Gastrocnemius medialis (tissue), 4 donors: Measurements from ENCODE around the gene MCM3AP. TPM values are rescaled to one million over a fixed set of nuclear protein-coding genes. Genes with fewer than 3 reads are reported as not detected.
A peak's percentile ranks its signal among the peaks of the same experiment; 100 is the strongest.

Experiments used
- ATAC-seq, 2 donors: fragments of 150-250 bp; one replicate each; pipeline ENCODE4 v1.9.1; 2016
- DNase-seq, 2 donors: peaks; one replicate each; pipeline ENCODE4 v3.0.0-alpha.2; 2019
- H3K27ac ChIP-seq, 4 donors: fragments of 200-600 bp; sonication (generic); 1 replicate in 1 of 4; 2 replicates in 3 of 4; pipeline ENCODE4 v1.5.1; 2016 to 2018; ENCODE audit warnings: mild to moderate bottlenecking in 2 of 4, moderate library complexity in 1 of 4
- H3K27me3 ChIP-seq, 3 donors: fragments of 200-600 bp; sonication (generic) in 2 of 3; 1 replicate in 1 of 3; 2 replicates in 2 of 3; pipeline versions ENCODE4 v1.5.1 to v1.6.0; 2016 to 2019; ENCODE audit warnings: mild to moderate bottlenecking in 1 of 3, moderate library complexity in 1 of 3
- H3K36me3 ChIP-seq, 2 donors: fragments of 200-600 bp; sonication (generic) in 1 of 2; one replicate each; pipeline ENCODE4 v1.5.1; 2017 to 2018
- H3K4me1 ChIP-seq, 2 donors: fragments of 200-600 bp; sonication (generic) in 1 of 2; one replicate each; pipeline ENCODE4 v1.5.1; 2016 to 2017; ENCODE audit warnings: mild to moderate bottlenecking in 2 of 2
- H3K4me3 ChIP-seq, 4 donors: fragments of 200-600 bp; sonication (generic) in 3 of 4; 1 replicate in 1 of 4; 2 replicates in 3 of 4; pipeline ENCODE4 v1.5.1; 2016 to 2019; ENCODE audit warnings: mild to moderate bottlenecking in 2 of 4
- H3K9me3 ChIP-seq, 3 donors: fragments of 200-600 bp; sonication (generic) in 2 of 3; 1 replicate in 1 of 3; 2 replicates in 2 of 3; pipeline ENCODE4 v1.5.1; 2016 to 2019
- POLR2A ChIP-seq, 2 donors: fragments of 450-650 bp; IDR thresholded peaks; one replicate each; pipeline ENCODE4 v1.6.1; 2017; ENCODE audit warnings: antibody characterized with exemption in 2 of 2, mild to moderate bottlenecking in 2 of 2, moderate library complexity in 2 of 2
- in situ Hi-C, 4 donors: fragments of 200-750 bp; cut with MboI; loops; one replicate each; pipeline versions ENCODE4 v1.15.0 to v1.8.0; 2017; ENCODE audit warnings: low sequenced_read_pairs in 4 of 4
- intact Hi-C: fragments of 100-400 bp; cut with DNase I; formaldehyde crosslinking; loops from one replicate; pipeline ENCODE4 v1.15.1; 2023; ENCODE audit warnings: low total_unique reads
- total RNA-seq, 4 donors: library from RNA; depleted of rRNA; stranded (reverse); fragments of >200 nt; gene quantifications; one replicate each; pipeline versions ENCODE4 v1.1.0 to v1.2.3, GENCODE V29; 2016
- TF ChIP-seq, protein P1 (sequence below), 5 experiments: fragments of 450-650 bp in 3 of 5; fragments of 200-600 bp in 2 of 5; sonication (generic) in 2 of 5; IDR thresholded peaks in 4 of 5; conservative IDR thresholded peaks in 1 of 5; 1 replicate in 4 of 5; 2 replicates in 1 of 5; pipeline ENCODE4 v1.5.1; 2016 to 2019; ENCODE audit warnings: antibody characterized with exemption in 5 of 5, mild to moderate bottlenecking in 3 of 5, moderate library complexity in 3 of 5

The MCM3AP gene
- total RNA-seq, 4 donors from 2014 or later = 52.1 to 155 (median 83.2) TPM

DNA sequence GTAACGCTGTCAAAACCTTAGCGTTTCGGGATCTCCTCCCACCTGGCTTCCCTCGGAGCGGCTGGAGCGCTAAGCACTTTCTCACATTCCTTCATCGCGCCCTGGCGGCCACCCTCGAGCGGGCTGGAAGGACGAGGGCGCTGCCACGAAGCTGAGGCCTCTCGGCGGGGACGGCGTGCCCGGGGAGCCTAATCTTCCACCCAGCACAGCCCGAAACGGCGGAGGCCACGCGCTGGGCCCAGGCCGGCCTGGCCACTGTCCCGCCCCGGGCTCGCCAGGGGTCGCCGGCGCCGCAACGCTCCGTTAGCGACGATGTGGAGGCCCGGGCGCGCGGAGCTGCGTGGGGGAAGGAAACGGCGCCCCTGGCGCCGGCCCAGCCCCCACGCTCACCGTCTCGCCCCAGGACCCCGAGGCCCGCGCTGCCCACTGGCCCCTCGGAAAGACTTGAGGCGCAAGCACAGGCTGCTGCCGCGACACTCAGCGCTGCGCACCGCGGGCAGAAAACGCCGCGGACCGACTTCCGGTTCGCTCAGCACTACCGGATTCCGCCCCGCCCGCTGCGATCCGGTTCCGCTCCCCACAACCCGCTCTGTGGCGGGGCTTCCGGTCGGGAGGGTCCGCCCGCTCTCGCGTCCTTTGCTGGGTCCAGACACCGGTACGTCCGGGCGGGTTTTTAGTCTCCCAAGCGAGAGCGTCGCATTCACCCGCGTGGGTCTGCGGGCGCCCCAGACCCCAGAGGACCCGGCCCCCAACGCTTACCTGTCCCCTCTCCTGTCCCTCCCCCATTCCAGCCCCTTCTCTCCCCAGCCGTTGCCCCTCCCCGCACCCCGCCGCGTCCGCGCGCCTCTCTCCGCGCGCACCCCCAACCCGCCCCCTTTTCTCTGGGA lies 593 bp upstream of the MCM3AP start, which contains the start of gene YBEY:
TSS of gene YBEY (plus strand) at position 582 of the 887 bp plus-strand sequence. CDS start 572 bp downstream, outside the sequence.
- in situ Hi-C loops (loop anchor here in 1 of 4 donors (5.0 kb wide), 1 partner anchor 54 kb away; no protein-coding TSS in a partner anchor), intact Hi-C loops (loop anchor here (1.0 to 5.0 kb wide), 4 partner anchors 38 to 171 kb away; partner anchors contain the start of genes DIP2A, LSS and PCNT)
- Histone ChIP-seq H3K9me3 (no peaks in the 10 kb centered on the region), H3K27ac (peak within 1 kb of the TSS; percentile 85 to 98 (median 92)), H3K4me3 (peak within 1 kb of the TSS; percentile 75 to 93 (median 88)), H3K27me3 (no peaks in the 10 kb centered on the region), H3K4me1 (peaks cover 42 to 45% of the 10 kb centered on the region in 2 donors), H3K36me3 (peaks cover 0 to 29% of the 10 kb centered on the region in 2 donors)
- TF ChIP-seq POLR2A (IDR thresholded peaks at IDR 0.05) = peak; percentile 67 to 83
- TF ChIP-seq, protein P1, sequence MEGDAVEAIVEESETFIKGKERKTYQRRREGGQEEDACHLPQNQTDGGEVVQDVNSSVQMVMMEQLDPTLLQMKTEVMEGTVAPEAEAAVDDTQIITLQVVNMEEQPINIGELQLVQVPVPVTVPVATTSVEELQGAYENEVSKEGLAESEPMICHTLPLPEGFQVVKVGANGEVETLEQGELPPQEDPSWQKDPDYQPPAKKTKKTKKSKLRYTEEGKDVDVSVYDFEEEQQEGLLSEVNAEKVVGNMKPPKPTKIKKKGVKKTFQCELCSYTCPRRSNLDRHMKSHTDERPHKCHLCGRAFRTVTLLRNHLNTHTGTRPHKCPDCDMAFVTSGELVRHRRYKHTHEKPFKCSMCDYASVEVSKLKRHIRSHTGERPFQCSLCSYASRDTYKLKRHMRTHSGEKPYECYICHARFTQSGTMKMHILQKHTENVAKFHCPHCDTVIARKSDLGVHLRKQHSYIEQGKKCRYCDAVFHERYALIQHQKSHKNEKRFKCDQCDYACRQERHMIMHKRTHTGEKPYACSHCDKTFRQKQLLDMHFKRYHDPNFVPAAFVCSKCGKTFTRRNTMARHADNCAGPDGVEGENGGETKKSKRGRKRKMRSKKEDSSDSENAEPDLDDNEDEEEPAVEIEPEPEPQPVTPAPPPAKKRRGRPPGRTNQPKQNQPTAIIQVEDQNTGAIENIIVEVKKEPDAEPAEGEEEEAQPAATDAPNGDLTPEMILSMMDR (IDR thresholded peaks at IDR 0.05 in 4 of 5, conservative IDR thresholded peaks at IDR 0.05 in 1 of 5) = peak; percentile 17 to 55 (median 49)
- ATAC-seq = peak; percentile 97
- peak; percentile 81 to 85 for DNase-seq

GRCh38 chr21:46284733-46285132 lies 678 bp downstream of the MCM3AP start:
- no peak for TF ChIP-seq POLR2A (IDR thresholded peaks at IDR 0.05)
- TF ChIP-seq, protein P1 (IDR thresholded peaks at IDR 0.05 in 4 of 5, conservative IDR thresholded peaks at IDR 0.05 in 1 of 5) = no peak
- intact Hi-C loops (loop anchor here (5.0 kb wide), 2 partner anchors 142 to 173 kb away; partner anchors contain the start of gene DIP2A), in situ Hi-C loops (loop anchor here in 1 of 4 donors (5.0 kb wide), 1 partner anchor 52 kb away; no protein-coding TSS in a partner anchor)
- Histone ChIP-seq H3K9me3 (no peaks in the 10 kb centered on the region), H3K4me1 (peaks cover 42 to 45% of the 10 kb centered on the region in 2 donors), H3K27ac (peak overlapping the region; percentile 85 to 98 (median 92)), H3K36me3 (peaks cover 0 to 41% of the 10 kb centered on the region in 2 donors), H3K4me3 (peak overlapping the region in 3 of 4 donors; percentile 75 to 92 (median 85)), H3K27me3 (no peaks in the 10 kb centered on the region)
- DNase-seq = no peak
- ATAC-seq = no peak

GRCh38 chr21:46284077-46284644 lies 1.2 kb downstream of the MCM3AP start:
- H3K27ac ChIP-seq = peak overlapping the region in 3 of 4 donors; percentile 85 to 96 (median 89)
- intact Hi-C loops (no loop called here), in situ Hi-C loops (no loop called here)
- H3K4me1 ChIP-seq = peaks cover 42 to 45% of the 10 kb centered on the region in 2 donors
- no peak for TF ChIP-seq POLR2A (IDR thresholded peaks at IDR 0.05)
- TF ChIP-seq, protein P1 (IDR thresholded peaks at IDR 0.05 in 4 of 5, conservative IDR thresholded peaks at IDR 0.05 in 1 of 5) = no peak
- H3K4me3 ChIP-seq = no peak overlapping the region
- peaks cover 0 to 47% of the 10 kb centered on the region in 2 donors for H3K36me3 ChIP-seq
- no peaks in the 10 kb centered on the region for H3K9me3 ChIP-seq
- ATAC-seq (no peak), DNase-seq (no peak)
- no peaks in the 10 kb centered on the region for H3K27me3 ChIP-seq

DNA sequence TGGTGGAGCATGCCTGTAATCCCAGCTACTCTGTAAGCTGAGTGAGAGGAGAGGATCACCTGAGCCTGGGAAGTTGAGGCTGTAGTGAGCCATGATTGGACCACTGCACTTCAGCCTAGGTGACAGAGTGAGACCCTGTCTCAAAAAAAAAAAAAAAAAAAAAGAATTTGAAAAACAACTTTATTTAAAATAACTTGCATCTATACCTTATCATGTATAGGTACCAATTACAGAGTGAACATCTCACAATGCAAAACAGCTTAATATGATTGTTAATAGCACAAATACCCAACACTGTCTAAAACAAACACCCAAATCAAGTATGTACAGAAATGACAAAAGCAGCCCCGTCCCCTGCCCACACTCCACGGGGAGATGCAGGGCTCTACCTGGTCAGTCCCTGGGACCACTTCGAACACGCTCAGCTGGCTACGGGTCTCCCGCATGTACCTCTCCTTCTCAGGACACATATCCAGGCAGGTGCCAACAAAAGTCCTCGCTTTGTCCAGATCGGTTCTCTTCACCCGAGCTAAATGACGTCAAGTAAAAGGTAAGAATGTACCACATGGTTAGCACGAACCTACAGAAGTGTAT lies 10.5 kb downstream of the MCM3AP start:
- TF ChIP-seq POLR2A (IDR thresholded peaks at IDR 0.05) = no peak
- TF ChIP-seq, protein P1 (IDR thresholded peaks at IDR 0.05 in 4 of 5, conservative IDR thresholded peaks at IDR 0.05 in 1 of 5) = no peak
- in situ Hi-C loops = no loop called here
- Histone ChIP-seq H3K4me1 (no peaks in the 10 kb centered on the region), H3K4me3 (no peak overlapping the region), H3K27ac (no peak overlapping the region), H3K9me3 (no peaks in the 10 kb centered on the region), H3K27me3 (no peaks in the 10 kb centered on the region), H3K36me3 (peaks cover 4 to 100% of the 10 kb centered on the region in 2 donors)
- intact Hi-C loops = no loop called here
- no peak for DNase-seq
- no peak for ATAC-seq
